HUES64 (cell line): ENCODE data around the gene ARRDC3.

Experiments
- H3K27ac ChIP-seq: 2 replicates; pipeline ENCODE4 v1.7.0; 2013; ENCODE audit warnings: low read depth, low read length, inconsistent platforms
- H3K27me3 ChIP-seq: 2 replicates; pipeline ENCODE4 v1.6.1; 2013; ENCODE audit warnings: mild to moderate bottlenecking, low read length; ENCODE audit not compliant: insufficient read depth
- H3K36me3 ChIP-seq: 2 replicates; pipeline ENCODE4 v1.6.1; 2013; ENCODE audit warnings: mild to moderate bottlenecking, low read length; ENCODE audit not compliant: insufficient read depth
- H3K4me1 ChIP-seq: 2 replicates; pipeline ENCODE4 v1.6.1; 2013; ENCODE audit warnings: mild to moderate bottlenecking, low read length, moderate library complexity; ENCODE audit not compliant: insufficient read depth
- H3K4me3 ChIP-seq: 2 replicates; pipeline ENCODE4 v1.5.1; 2013; ENCODE audit warnings: mild to moderate bottlenecking, low read length, moderate library complexity
- H3K9ac ChIP-seq: 2 replicates; pipeline ENCODE4 v1.6.1; 2013; ENCODE audit warnings: mild to moderate bottlenecking, low read depth, low read length
- H3K9me3 ChIP-seq: 2 replicates; pipeline ENCODE4 v1.6.1; 2013; ENCODE audit warnings: low read depth, low read length; ENCODE audit not compliant: insufficient read depth
- WGBS: fragments of 150-250, 120-280 bp; methylation state at CpG from one replicate; pipeline ENCODE4 v1.1.7; 2013; ENCODE audit warnings: missing lambda C conversion rate; 5-methylcytosine and 5-hydroxymethylcytosine counted together

Gene ARRDC3

GRCh38 chr5:91373006-91373405 lies 10.1 kb downstream of the ARRDC3 start:
- no peaks in the 10 kb centered on the region for H3K9me3 ChIP-seq
- H3K9ac ChIP-seq: no peak overlapping the region
- H3K4me1 ChIP-seq: no peaks in the 10 kb centered on the region
- no peak overlapping the region for H3K4me3 ChIP-seq
- no peak overlapping the region for H3K27ac ChIP-seq
- WGBS: no CpG with 5 or more reads among the region's 1 CpG
- H3K36me3 ChIP-seq: peaks cover 100% of the 10 kb centered on the region
- H3K27me3 ChIP-seq: no peaks in the 10 kb centered on the region

GRCh38 chr5:91369480-91369879 lies 13.6 kb downstream of the ARRDC3 start:
- 87% methylated on average over 1 of the region's 1 CpG for WGBS
- peaks cover 68% of the 10 kb centered on the region for H3K36me3 ChIP-seq
- no peaks in the 10 kb centered on the region for H3K9me3 ChIP-seq
- no peak overlapping the region for H3K4me3 ChIP-seq
- no peak overlapping the region for H3K27ac ChIP-seq
- no peaks in the 10 kb centered on the region for H3K4me1 ChIP-seq
- no peak overlapping the region for H3K9ac ChIP-seq
- no peaks in the 10 kb centered on the region for H3K27me3 ChIP-seq

- Histone ChIP-seq H3K9me3 (no peaks in the 10 kb centered on the region), H3K27me3 (no peaks in the 10 kb centered on the region), H3K4me3 (no peak overlapping the region), H3K4me1 (no peaks in the 10 kb centered on the region), H3K9ac (no peak overlapping the region), H3K27ac (no peak overlapping the region), H3K36me3 (peaks cover 54% of the 10 kb centered on the region)
- WGBS: 92% methylated on average over 8 of the region's 8 CpGs
Measured at GRCh38 chr5:91367908-91368648, 15.0 kb downstream of the ARRDC3 start.

DNA sequence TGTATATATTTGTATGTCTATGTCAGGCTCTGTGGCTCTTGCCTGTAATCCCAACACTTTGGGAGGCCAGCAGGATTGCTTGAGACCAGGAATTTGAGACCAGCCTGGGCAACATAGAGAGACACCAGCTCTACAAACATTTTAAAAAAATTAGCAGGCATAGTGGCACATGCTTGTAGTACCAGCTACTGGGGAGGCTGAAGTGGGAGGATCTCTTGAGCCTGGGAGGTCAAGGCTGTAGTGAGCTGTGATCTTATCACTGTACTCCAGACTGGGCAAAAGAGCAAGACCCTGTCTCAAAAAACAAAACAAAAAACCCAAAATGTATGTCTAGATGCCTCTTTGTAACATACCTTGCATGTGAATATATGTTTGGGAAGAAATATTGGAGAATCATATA lies 15.8 kb downstream of the ARRDC3 start:
- Histone ChIP-seq H3K36me3 (peaks cover 47% of the 10 kb centered on the region), H3K9ac (no peak overlapping the region), H3K27ac (no peak overlapping the region)

GRCh38 chr5:91366551-91366950 lies 16.6 kb downstream of the ARRDC3 start:
- 90% methylated on average over 1 of the region's 1 CpG for WGBS
- H3K9ac ChIP-seq: no peak overlapping the region

More for the DNA sequence above, 15.8 kb downstream of the ARRDC3 start:
- no peaks in the 10 kb centered on the region for H3K27me3 ChIP-seq
- no peaks in the 10 kb centered on the region for H3K9me3 ChIP-seq
- H3K4me3 ChIP-seq: no peak overlapping the region
- no peaks in the 10 kb centered on the region for H3K4me1 ChIP-seq

DNA sequence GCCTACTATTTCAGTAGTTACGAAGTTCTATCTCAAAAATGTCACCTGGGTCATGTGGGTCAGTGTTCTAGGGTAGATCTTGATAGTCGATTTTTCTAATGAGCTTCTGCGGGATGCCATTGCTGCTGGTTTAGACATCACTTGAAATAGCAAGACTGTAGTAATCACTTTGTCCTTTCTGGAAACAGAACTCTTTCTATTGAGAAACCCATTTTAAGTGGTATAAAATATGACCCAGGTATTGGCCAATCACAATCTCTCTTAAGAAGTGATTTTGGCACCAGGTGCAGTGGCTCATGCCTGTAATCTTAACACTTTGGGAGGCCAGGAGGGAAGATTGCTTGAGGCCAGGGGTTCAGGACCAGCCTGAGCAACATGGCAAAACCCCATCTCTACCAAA lies 17.6 kb downstream of the ARRDC3 start:
- 94% methylated on average over 3 of the region's 3 CpGs for WGBS
- Histone ChIP-seq H3K4me1 (no peaks in the 10 kb centered on the region), H3K36me3 (peaks cover 28% of the 10 kb centered on the region), H3K27me3 (no peaks in the 10 kb centered on the region), H3K9ac (no peak overlapping the region), H3K4me3 (no peak overlapping the region), H3K9me3 (no peaks in the 10 kb centered on the region), H3K27ac (no peak overlapping the region)

More at GRCh38 chr5:91366551-91366950, 16.6 kb downstream of the ARRDC3 start:
- Histone ChIP-seq H3K36me3 (peaks cover 39% of the 10 kb centered on the region), H3K4me1 (no peaks in the 10 kb centered on the region), H3K9me3 (no peaks in the 10 kb centered on the region), H3K4me3 (no peak overlapping the region), H3K27me3 (no peaks in the 10 kb centered on the region), H3K27ac (no peak overlapping the region)

DNA sequence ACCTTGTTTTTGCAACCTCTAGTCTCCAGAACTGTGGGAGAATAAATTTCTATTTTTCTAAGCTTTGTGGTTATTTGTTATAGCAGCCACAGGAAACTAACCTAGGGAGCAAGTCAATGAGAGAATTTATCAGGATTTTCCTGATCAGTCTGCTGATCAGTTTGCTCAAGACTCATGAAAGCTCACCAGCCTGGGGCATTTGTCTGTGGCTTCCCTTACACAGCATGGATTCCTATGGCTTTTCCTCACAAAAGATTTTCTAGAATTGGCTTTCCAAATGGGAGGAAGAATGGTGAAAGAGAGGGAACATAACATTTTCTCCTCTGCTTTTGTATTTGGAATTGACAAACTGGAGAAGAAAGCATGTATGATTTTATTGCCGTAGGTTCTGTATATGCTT lies 20.2 kb downstream of the ARRDC3 start:
- Histone ChIP-seq H3K36me3 (peaks cover 2% of the 10 kb centered on the region; the same call in 1 of the 2 replicates), H3K9me3 (no peaks in the 10 kb centered on the region), H3K4me3 (no peak overlapping the region), H3K4me1 (no peaks in the 10 kb centered on the region), H3K9ac (no peak overlapping the region), H3K27ac (no peak overlapping the region), H3K27me3 (no peaks in the 10 kb centered on the region)
- WGBS: 100% methylated on average over 1 of the region's 1 CpG

DNA sequence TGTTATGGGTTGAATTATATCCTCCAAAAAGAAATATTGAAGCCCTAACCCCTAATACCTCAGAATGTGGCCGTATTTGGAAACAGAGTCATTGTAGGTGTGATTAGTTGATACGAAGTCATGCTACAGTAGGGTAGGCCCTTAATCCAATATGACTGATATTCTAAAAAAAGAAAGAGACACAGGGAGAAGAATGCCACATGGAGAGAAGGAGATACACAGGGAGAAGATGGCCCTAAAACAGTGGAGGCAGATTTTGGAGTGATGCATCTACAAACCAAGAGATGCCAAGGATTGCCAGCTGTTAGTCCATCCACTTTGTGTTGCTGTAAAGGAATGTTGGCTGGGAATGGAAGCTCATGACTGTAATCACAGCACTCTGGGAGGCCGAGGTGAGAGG lies 21.3 kb downstream of the ARRDC3 start:
- Histone ChIP-seq H3K9ac (no peak overlapping the region), H3K27ac (no peak overlapping the region), H3K4me3 (no peak overlapping the region), H3K36me3 (no peaks in the 10 kb centered on the region), H3K9me3 (no peaks in the 10 kb centered on the region), H3K27me3 (no peaks in the 10 kb centered on the region), H3K4me1 (peaks cover 9% of the 10 kb centered on the region; the same call in 1 of the 2 replicates)
- 95% methylated on average over 3 of the region's 3 CpGs for WGBS

- Histone ChIP-seq H3K36me3 (no peaks in the 10 kb centered on the region), H3K9ac (no peak overlapping the region), H3K4me1 (peaks cover 11% of the 10 kb centered on the region; the same call in 1 of the 2 replicates), H3K27ac (no peak overlapping the region), H3K27me3 (no peaks in the 10 kb centered on the region), H3K9me3 (no peaks in the 10 kb centered on the region), H3K4me3 (no peak overlapping the region)
- WGBS: 92% methylated on average over 5 of the region's 6 CpGs
Measured at GRCh38 chr5:91361055-91361701, 21.9 kb downstream of the ARRDC3 start.

DNA sequence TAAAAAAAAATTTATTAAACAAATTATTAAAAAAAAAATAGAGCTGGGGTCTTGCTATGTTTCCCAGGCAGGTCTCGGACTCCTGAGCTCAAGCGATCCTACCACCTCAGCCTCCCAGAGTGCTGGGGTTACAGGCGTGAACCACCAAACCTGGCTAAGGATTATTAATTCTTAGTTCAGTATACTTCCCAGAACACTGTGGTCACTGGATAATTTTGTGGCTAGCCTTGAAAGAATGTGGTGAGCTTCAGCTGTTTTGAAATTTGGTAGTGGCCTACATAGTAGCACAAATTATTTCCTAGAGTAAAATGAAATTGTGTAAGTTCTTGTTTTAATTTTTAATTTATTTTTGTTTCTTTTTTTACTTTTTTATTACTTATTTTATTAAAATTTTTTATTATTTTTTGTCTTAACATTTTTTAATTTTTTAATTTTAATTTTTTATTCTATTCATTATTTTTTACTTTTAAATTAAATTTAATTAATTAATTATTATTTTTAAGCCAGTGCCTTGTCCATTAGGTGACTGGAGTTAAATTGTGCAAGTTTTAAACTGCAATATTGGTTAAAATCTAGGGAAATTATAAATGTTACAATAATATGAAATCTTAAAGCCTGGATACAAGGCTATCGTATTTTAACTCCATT lies 23.0 kb downstream of the ARRDC3 start:
- 100% methylated on average over 3 of the region's 4 CpGs for WGBS
- Histone ChIP-seq H3K4me1 (peaks cover 11% of the 10 kb centered on the region; the same call in 1 of the 2 replicates), H3K9me3 (no peaks in the 10 kb centered on the region), H3K9ac (no peak overlapping the region), H3K4me3 (no peak overlapping the region), H3K36me3 (no peaks in the 10 kb centered on the region), H3K27me3 (no peaks in the 10 kb centered on the region), H3K27ac (no peak overlapping the region)

DNA sequence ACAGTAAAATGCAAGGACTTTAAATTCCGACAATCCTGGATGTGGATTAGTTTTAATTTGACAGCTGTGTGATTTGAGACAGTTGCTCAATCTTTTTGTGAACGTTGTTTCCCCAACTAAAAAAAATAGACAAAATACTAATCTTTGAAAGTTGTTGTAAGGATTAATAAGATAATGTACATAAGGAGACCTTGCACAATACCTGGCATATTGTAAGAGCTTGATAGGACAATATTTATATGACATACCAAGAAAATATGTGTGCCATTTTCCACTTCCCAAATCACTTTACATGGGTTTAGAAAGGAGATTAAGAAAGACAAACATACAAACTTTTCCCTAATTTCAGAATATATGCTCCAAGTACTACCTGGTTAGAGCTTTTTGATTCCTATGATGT lies 25.3 kb downstream of the ARRDC3 start:
- Histone ChIP-seq H3K27ac (no peak overlapping the region), H3K36me3 (no peaks in the 10 kb centered on the region), H3K9ac (no peak overlapping the region), H3K4me1 (peaks cover 11% of the 10 kb centered on the region; the same call in 1 of the 2 replicates), H3K4me3 (no peak overlapping the region), H3K27me3 (no peaks in the 10 kb centered on the region), H3K9me3 (no peaks in the 10 kb centered on the region)
- WGBS: 92% methylated on average over 1 of the region's 2 CpGs
